ENCODE results near the gene MGMT. TPM values are rescaled to one million over a fixed set of nuclear protein-coding genes. Genes with fewer than 3 reads are reported as not detected.
A peak's percentile ranks its signal among the peaks of the same experiment; 100 is the strongest.

Gene MGMT
- total and polyA plus RNA-seq, 2 donors (not counting 1 experiment from before 2014, with no cell fraction given): 1.9 to 29.1 TPM

DNA sequence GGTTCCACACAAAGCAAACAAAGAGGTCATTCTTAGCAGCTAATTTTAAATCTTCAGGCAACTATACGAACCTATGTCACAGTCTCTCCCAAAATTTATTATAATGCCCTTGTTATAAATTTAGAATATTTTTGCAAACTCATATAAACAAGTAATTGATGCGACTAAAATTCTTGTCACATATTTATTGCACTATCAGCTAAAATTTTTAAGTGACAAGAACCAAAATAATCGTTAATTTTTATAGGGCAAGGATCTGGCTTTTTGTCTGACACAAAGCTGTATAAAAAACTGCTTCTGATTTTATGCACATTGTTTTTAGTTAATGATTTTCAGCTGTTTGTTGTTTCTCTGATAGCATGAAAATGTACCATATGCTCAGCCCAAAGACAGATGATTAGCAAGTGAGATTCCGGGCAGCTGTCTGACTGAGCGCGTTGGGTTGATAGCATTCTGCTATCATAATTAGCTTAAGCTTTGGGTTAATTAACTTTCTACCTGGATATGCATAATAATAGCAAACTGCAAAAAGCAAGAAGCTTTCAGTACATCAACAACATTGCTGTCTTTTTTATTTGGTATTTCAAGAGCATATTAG, 136.0 kb downstream of the MGMT start:
- DNase-seq (ENCODE audit: low read depth in 2 of 2): no peak
- Histone ChIP-seq H3K36me3 (ENCODE audit: control insufficient read depth, insufficient read depth, low read length) (no peaks in the 10 kb centered on the region), H3K9ac (ENCODE audit: insufficient read depth, low read length) (no peak overlapping the region), H3K27ac (ENCODE audit: insufficient read depth, low read length) (no peak overlapping the region), H4K20me1 (ENCODE audit: control insufficient read depth, extremely low read depth, insufficient read depth, low read length) (no peaks in the 10 kb centered on the region), H3K9me3 (ENCODE audit: control insufficient read depth, insufficient read depth, low read depth, low read length) (no peaks in the 10 kb centered on the region), H3K79me2 (ENCODE audit: control insufficient read depth, insufficient read depth, low read length) (no peaks in the 10 kb centered on the region), H2AFZ (ENCODE audit: low read length) (no peak overlapping the region), H3K27me3 (ENCODE audit: control insufficient read depth, insufficient read depth, low read length) (no peaks in the 10 kb centered on the region), H3K4me3 (replicated peaks in 1 of 4; ENCODE audit: control extremely low read depth in 1 of 4, insufficient read depth in 1 of 4, low read depth in 3 of 4, low read length in 4 of 4) (no peak overlapping the region), H3K4me2 (ENCODE audit: extremely low read depth, insufficient read depth, low read length) (no peak overlapping the region), H3K4me1 (ENCODE audit: control insufficient read depth, extremely low read depth, insufficient read depth, low read length) (no peaks in the 10 kb centered on the region)
- TF ChIP-seq, protein P1, sequence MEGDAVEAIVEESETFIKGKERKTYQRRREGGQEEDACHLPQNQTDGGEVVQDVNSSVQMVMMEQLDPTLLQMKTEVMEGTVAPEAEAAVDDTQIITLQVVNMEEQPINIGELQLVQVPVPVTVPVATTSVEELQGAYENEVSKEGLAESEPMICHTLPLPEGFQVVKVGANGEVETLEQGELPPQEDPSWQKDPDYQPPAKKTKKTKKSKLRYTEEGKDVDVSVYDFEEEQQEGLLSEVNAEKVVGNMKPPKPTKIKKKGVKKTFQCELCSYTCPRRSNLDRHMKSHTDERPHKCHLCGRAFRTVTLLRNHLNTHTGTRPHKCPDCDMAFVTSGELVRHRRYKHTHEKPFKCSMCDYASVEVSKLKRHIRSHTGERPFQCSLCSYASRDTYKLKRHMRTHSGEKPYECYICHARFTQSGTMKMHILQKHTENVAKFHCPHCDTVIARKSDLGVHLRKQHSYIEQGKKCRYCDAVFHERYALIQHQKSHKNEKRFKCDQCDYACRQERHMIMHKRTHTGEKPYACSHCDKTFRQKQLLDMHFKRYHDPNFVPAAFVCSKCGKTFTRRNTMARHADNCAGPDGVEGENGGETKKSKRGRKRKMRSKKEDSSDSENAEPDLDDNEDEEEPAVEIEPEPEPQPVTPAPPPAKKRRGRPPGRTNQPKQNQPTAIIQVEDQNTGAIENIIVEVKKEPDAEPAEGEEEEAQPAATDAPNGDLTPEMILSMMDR (conservative IDR thresholded peaks at IDR 0.05 in 1 of 2, IDR thresholded peaks at IDR 0.05 in 1 of 2; ENCODE audit: low read depth in 1 of 2, low read length in 2 of 2): no peak
- no peak for TF ChIP-seq EZH2 (IDR thresholded peaks at IDR 0.05; ENCODE audit: low read length, missing control alignments)

DNA sequence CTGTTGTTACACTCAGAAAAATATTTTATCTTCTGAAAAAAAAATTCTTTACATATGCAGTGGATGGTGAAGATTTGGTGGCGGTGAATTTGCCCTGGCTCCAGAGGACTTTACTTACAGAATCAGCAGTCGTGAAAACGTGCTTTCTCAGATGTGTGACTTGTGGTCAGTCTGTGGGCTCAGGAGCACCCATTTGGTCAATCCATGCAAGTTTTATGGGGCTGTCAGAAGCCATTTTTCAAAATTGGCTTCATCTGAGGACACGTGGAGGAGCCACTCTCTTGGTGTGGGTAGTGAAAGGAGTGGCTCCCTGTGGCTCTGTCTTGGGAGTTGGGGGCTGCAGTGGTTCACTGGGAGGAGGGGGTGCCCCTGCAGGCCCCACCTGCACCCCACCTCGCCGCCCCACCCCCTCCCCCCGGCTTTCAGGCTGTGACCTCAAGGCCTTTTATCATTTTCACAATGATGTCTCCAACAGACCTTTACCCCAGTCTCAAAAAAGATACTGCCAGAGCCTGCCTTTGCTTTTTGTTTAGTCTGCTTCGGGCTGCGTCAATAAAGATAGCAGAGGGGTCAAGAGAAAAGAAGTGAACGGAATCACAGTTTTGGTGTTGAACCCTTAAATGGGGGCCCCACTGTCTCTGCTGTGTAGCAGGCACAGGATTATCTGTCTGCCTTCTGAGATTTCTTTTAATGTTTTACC, 137.4 kb downstream of the MGMT start:
- Histone ChIP-seq H3K79me2 (ENCODE audit: control insufficient read depth, insufficient read depth, low read length) (no peaks in the 10 kb centered on the region), H3K27me3 (ENCODE audit: control insufficient read depth, insufficient read depth, low read length) (no peaks in the 10 kb centered on the region), H2AFZ (ENCODE audit: low read length) (no peak overlapping the region), H3K4me2 (ENCODE audit: extremely low read depth, insufficient read depth, low read length) (no peak overlapping the region), H3K4me1 (ENCODE audit: control insufficient read depth, extremely low read depth, insufficient read depth, low read length) (no peaks in the 10 kb centered on the region), H3K27ac (ENCODE audit: insufficient read depth, low read length) (no peak overlapping the region), H3K4me3 (replicated peaks in 1 of 4; ENCODE audit: control extremely low read depth in 1 of 4, insufficient read depth in 1 of 4, low read depth in 3 of 4, low read length in 4 of 4) (no peak overlapping the region), H4K20me1 (ENCODE audit: control insufficient read depth, extremely low read depth, insufficient read depth, low read length) (no peaks in the 10 kb centered on the region), H3K9me3 (ENCODE audit: control insufficient read depth, insufficient read depth, low read depth, low read length) (no peaks in the 10 kb centered on the region), H3K36me3 (ENCODE audit: control insufficient read depth, insufficient read depth, low read length) (no peaks in the 10 kb centered on the region), H3K9ac (ENCODE audit: insufficient read depth, low read length) (no peak overlapping the region)
- no peak for TF ChIP-seq EZH2 (IDR thresholded peaks at IDR 0.05; ENCODE audit: low read length, missing control alignments)
- TF ChIP-seq, protein P1 (conservative IDR thresholded peaks at IDR 0.05 in 1 of 2, IDR thresholded peaks at IDR 0.05 in 1 of 2; ENCODE audit: low read depth in 1 of 2, low read length in 2 of 2): no peak
- DNase-seq (ENCODE audit: low read depth in 2 of 2): no peak

DNA sequence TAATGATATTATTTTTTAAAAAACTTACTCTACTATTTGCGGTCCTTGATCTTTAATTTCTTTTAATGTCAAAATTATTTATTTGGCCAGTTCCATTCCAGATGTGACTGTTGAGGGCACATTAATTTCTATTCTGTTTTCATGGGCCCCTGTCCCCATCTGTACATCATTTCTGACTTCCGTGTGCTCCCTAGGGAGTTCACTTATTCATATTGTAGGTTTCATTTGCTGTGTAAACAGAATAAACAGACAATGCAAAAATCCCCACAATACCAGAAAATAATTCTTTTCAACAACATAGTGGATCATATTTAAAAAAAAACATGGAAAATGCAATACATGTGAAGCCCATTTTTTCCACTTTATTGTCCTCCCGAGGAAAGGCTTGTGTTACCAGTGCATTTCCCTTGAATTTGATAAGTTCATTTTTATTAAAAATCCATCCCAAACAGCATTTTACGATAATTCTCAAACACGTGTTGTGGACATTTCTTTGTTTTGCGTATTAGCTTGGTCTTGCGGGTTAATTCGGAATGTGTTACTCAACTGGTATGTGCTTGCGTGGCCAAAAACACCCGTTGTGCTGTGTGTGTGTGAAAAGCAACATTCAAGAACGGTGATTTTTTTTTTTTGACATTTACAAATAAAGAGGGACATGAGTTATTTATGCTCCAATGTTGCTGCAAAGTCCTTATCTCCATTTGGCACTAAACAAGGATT, 138.4 kb downstream of the MGMT start:
- no peak for TF ChIP-seq EZH2 (IDR thresholded peaks at IDR 0.05; ENCODE audit: low read length, missing control alignments)
- TF ChIP-seq, protein P1 (conservative IDR thresholded peaks at IDR 0.05 in 1 of 2, IDR thresholded peaks at IDR 0.05 in 1 of 2; ENCODE audit: low read depth in 1 of 2, low read length in 2 of 2): no peak
- Histone ChIP-seq H3K9me3 (ENCODE audit: control insufficient read depth, insufficient read depth, low read depth, low read length) (no peaks in the 10 kb centered on the region), H3K36me3 (ENCODE audit: control insufficient read depth, insufficient read depth, low read length) (no peaks in the 10 kb centered on the region), H3K4me1 (ENCODE audit: control insufficient read depth, extremely low read depth, insufficient read depth, low read length) (no peaks in the 10 kb centered on the region), H3K9ac (ENCODE audit: insufficient read depth, low read length) (no peak overlapping the region), H4K20me1 (ENCODE audit: control insufficient read depth, extremely low read depth, insufficient read depth, low read length) (no peaks in the 10 kb centered on the region), H2AFZ (ENCODE audit: low read length) (no peak overlapping the region), H3K27me3 (ENCODE audit: control insufficient read depth, insufficient read depth, low read length) (no peaks in the 10 kb centered on the region), H3K4me2 (ENCODE audit: extremely low read depth, insufficient read depth, low read length) (no peak overlapping the region), H3K27ac (ENCODE audit: insufficient read depth, low read length) (no peak overlapping the region), H3K79me2 (ENCODE audit: control insufficient read depth, insufficient read depth, low read length) (no peaks in the 10 kb centered on the region), H3K4me3 (replicated peaks in 1 of 4; ENCODE audit: control extremely low read depth in 1 of 4, insufficient read depth in 1 of 4, low read depth in 3 of 4, low read length in 4 of 4) (no peak overlapping the region)
- peak in 1 of 2 donors; percentile 9 for DNase-seq (ENCODE audit: low read depth in 2 of 2)

All from fibroblast of lung (primary cell).